Tibial nerve (tissue), 4 donors: ENCODE measurements around the gene PDZD8. TPM values are rescaled to one million over a fixed set of nuclear protein-coding genes. Genes with fewer than 3 reads are reported as not detected.

Experiments
- DNase-seq, 2 donors: peaks; one replicate each; pipeline ENCODE4 v3.0.0-alpha.2; 2019; ENCODE audit warnings: low spot score in 2 of 2
- H3K27ac ChIP-seq, 4 donors: fragments of 200-600 bp; sonication (generic) in 3 of 4; one replicate each; pipeline ENCODE4 v1.5.1; 2017 to 2019; ENCODE audit warnings: mild to moderate bottlenecking in 1 of 4
- H3K27me3 ChIP-seq, 2 donors: fragments of 200-600 bp; sonication (generic) in 1 of 2; one replicate each; pipeline versions ENCODE4 v1.5.1 to v1.6.0; 2017 to 2019
- H3K36me3 ChIP-seq, 3 donors: fragments of 200-600 bp; sonication (generic); one replicate each; pipeline ENCODE4 v1.5.1; 2018 to 2019
- H3K4me1 ChIP-seq, 4 donors: fragments of 200-600 bp; sonication (generic) in 3 of 4; one replicate each; pipeline ENCODE4 v1.5.1; 2017 to 2019
- H3K4me3 ChIP-seq, 4 donors: fragments of 200-600 bp; sonication (generic) in 3 of 4; one replicate each; pipeline ENCODE4 v1.5.1; 2017 to 2019; ENCODE audit warnings: mild to moderate bottlenecking in 1 of 4, moderate library complexity in 1 of 4
- H3K9me3 ChIP-seq, 4 donors: fragments of 200-600 bp; sonication (generic) in 3 of 4; one replicate each; pipeline ENCODE4 v1.5.1; 2017 to 2019
- EP300 ChIP-seq, 2 donors: sonication (generic); formaldehyde crosslinking; IDR thresholded peaks; one replicate each; pipeline ENCODE4 v1.6.1; 2017; ENCODE audit warnings: antibody characterized with exemption in 2 of 2, mild to moderate bottlenecking in 1 of 2
- POLR2A ChIP-seq, 2 donors: fragments of 450-650 bp; IDR thresholded peaks; one replicate each; pipeline ENCODE4 v1.6.1; 2017; ENCODE audit warnings: antibody characterized with exemption in 2 of 2, mild to moderate bottlenecking in 2 of 2, moderate library complexity in 2 of 2
- WGBS, 2 donors: methylation state at CpG; one replicate each; pipeline ENCODE4 v1.1.5; 2018; 5-methylcytosine and 5-hydroxymethylcytosine counted together
- total RNA-seq, 4 donors: library from RNA; depleted of rRNA; stranded (reverse); fragments of >200 nt; gene quantifications; one replicate each; pipeline ENCODE4 v1.1.0, GENCODE V29; 2016
- TF ChIP-seq, protein P1 (sequence below), 5 experiments: fragments of 200-600 bp in 3 of 5; fragments of 450-650 bp in 2 of 5; sonication (generic) in 3 of 5; IDR thresholded peaks; one replicate each; pipeline ENCODE4 v1.5.1; 2016 to 2019; ENCODE audit warnings: antibody characterized with exemption in 5 of 5, mild to moderate bottlenecking in 3 of 5, moderate library complexity in 2 of 5

The PDZD8 gene
- total RNA-seq, 4 donors from 2014 or later = 29.4 to 33.3 (median 31.7) TPM

DNA sequence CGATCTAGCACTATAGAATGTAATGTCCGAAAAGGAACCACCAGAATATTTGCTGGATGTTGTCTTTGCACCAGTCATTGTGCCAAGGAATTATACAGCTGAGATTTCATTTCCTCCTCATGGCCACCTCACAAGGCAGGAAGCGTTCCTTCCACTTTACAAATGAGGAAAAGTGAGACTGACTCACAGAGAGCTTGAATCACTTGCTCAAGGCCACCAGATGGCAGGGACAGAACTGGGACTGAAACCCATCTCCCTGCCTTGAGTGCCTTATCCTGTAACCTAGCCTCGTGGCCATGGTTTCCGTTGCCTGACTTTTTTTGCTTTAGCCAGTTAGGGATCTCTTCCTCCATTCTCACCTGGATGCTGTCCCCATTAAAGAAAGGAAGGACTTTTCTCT lies 44.7 kb upstream of the PDZD8 start:
- peaks cover 0 to 8% (median 0%) of the 10 kb centered on the region in 4 donors for H3K9me3 ChIP-seq
- H3K27ac ChIP-seq = no peak overlapping the region
- TF ChIP-seq POLR2A (IDR thresholded peaks at IDR 0.05) (no peak), EP300 (IDR thresholded peaks at IDR 0.05) (no peak)
- TF ChIP-seq, protein P1, sequence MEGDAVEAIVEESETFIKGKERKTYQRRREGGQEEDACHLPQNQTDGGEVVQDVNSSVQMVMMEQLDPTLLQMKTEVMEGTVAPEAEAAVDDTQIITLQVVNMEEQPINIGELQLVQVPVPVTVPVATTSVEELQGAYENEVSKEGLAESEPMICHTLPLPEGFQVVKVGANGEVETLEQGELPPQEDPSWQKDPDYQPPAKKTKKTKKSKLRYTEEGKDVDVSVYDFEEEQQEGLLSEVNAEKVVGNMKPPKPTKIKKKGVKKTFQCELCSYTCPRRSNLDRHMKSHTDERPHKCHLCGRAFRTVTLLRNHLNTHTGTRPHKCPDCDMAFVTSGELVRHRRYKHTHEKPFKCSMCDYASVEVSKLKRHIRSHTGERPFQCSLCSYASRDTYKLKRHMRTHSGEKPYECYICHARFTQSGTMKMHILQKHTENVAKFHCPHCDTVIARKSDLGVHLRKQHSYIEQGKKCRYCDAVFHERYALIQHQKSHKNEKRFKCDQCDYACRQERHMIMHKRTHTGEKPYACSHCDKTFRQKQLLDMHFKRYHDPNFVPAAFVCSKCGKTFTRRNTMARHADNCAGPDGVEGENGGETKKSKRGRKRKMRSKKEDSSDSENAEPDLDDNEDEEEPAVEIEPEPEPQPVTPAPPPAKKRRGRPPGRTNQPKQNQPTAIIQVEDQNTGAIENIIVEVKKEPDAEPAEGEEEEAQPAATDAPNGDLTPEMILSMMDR (IDR thresholded peaks at IDR 0.05) = no peak
- no peak overlapping the region for H3K4me3 ChIP-seq
- H3K36me3 ChIP-seq = no peaks in the 10 kb centered on the region
- 78 to 82% methylated on average over 5 of the region's 5 CpGs for WGBS, 2 donors
- H3K27me3 ChIP-seq = no peaks in the 10 kb centered on the region
- no peaks in the 10 kb centered on the region for H3K4me1 ChIP-seq
- no peak for DNase-seq

DNA sequence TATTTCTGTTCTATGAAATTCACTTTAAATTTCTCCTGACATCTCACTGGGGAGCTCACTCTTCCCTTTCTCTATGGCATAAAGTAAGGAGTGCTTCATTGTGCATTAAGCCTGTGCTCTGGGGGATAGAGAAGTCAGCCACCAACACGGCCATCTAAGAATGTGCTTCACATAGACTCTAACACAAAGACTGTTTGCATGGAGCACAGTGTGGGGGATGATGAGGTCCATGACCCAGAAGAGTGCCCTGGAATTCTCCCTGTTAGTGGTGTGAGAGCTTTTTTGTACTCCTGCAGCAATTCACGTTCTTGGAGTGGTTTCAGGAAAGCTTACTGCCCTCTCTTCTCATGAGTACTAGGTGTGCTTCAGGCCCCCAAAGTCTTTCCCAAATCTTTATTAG lies 43.9 kb upstream of the PDZD8 start:
- no peak for TF ChIP-seq POLR2A (IDR thresholded peaks at IDR 0.05)
- TF ChIP-seq, protein P1 (IDR thresholded peaks at IDR 0.05) = no peak
- TF ChIP-seq EP300 (IDR thresholded peaks at IDR 0.05) = no peak
- no peak for DNase-seq

DNA sequence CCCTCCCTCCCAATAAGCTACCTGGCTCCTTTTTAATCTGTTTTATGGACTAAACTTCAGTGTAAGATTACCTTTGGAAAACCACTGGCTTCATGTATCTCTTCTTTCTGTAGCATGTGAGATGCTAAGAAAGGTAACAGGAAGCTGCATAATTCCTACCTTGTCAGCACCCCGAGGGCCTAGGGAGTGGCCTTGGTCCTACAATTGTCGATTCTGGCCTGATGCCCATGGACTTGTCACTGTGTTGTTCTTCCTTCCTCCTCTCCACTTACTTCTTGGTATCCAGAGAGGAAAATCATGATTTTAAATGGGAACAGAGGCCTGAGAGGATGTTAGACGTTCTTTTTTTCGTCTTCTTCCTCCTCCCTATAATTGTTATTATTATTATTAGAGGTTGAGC lies 42.9 kb upstream of the PDZD8 start:
- no peak for DNase-seq
- no peak for TF ChIP-seq EP300 (IDR thresholded peaks at IDR 0.05)
- TF ChIP-seq, protein P1 (IDR thresholded peaks at IDR 0.05) = no peak
- no peaks in the 10 kb centered on the region for H3K36me3 ChIP-seq
- peaks cover 0 to 8% (median 0%) of the 10 kb centered on the region in 4 donors for H3K9me3 ChIP-seq
- H3K27me3 ChIP-seq = no peaks in the 10 kb centered on the region
- no peak overlapping the region for H3K4me3 ChIP-seq
- 68 to 80% methylated on average over 4 of the region's 4 CpGs for WGBS, 2 donors
- H3K4me1 ChIP-seq = no peaks in the 10 kb centered on the region
- no peak overlapping the region for H3K27ac ChIP-seq

More for the DNA sequence above, 43.9 kb upstream of the PDZD8 start:
- Histone ChIP-seq H3K4me1 (no peaks in the 10 kb centered on the region), H3K36me3 (no peaks in the 10 kb centered on the region), H3K9me3 (peaks cover 0 to 8% (median 0%) of the 10 kb centered on the region in 4 donors), H3K27me3 (no peaks in the 10 kb centered on the region), H3K27ac (no peak overlapping the region), H3K4me3 (no peak overlapping the region)
- 36 to 51% methylated on average over 2 of the region's 2 CpGs for WGBS, 2 donors

DNA sequence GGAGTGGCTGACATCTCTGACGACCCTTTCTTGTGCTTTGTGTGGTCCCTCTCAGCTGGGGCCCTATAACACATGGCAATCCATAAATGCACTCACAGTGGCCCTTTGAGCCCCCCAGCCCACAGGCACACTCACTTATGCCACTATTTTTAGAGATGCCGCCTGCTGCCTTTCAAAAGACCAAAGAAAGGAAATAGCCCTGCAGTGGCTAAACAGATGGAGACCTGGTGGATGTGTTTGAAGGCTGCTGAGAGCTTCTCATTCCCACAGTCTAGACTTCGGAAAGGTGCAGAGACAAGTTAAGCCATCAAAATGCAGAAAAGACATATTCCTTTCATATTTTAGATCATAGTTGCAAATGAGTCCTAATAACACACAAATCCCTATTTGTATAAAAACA lies 42.0 kb upstream of the PDZD8 start:
- Histone ChIP-seq H3K27me3 (no peaks in the 10 kb centered on the region), H3K4me1 (no peaks in the 10 kb centered on the region), H3K36me3 (no peaks in the 10 kb centered on the region), H3K9me3 (peaks cover 0 to 8% (median 0%) of the 10 kb centered on the region in 4 donors), H3K27ac (no peak overlapping the region), H3K4me3 (no peak overlapping the region)
- WGBS, 2 donors = 40 to 44% methylated on average over 3 of the region's 3 CpGs
- no peak for TF ChIP-seq EP300 (IDR thresholded peaks at IDR 0.05)
- TF ChIP-seq, protein P1 (IDR thresholded peaks at IDR 0.05) = no peak
- TF ChIP-seq POLR2A (IDR thresholded peaks at IDR 0.05) = no peak
- DNase-seq = no peak

DNA sequence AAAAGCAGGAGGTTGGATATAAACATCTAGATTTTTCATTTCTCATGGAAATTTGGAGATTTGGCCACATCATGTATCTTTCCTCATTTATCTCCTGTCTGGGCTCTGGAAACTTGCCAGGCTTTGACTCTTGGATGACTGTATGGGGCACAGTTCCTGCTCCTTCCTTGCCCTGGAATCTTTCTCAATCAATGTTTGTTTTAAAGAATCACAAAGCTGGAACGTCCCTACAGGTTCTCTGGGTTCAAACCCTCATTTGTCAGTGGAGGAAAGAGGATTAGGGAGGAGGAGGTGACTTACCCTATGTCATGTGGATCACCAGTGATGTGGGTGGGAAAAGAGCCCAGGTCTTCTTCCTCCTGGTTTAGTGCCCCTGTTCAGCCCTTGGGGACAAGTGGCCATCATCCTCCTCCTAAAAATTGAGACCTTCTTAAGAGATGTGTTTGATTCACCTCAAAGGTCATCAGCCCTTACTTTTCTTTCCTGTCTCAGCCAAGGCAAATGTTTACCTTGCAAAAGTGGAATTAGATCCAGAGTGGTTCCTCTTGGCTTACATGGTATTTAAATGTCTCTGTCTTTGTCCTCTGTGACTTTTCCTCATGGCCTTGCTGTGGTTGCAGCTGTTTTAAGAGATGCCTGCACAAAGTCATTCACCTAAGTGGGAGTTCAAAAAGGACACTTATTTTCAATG lies 38.8 kb upstream of the PDZD8 start:
- Histone ChIP-seq H3K4me1 (no peaks in the 10 kb centered on the region), H3K27me3 (no peaks in the 10 kb centered on the region), H3K4me3 (no peak overlapping the region), H3K27ac (no peak overlapping the region), H3K9me3 (no peaks in the 10 kb centered on the region), H3K36me3 (no peaks in the 10 kb centered on the region)
- TF ChIP-seq, protein P1 (IDR thresholded peaks at IDR 0.05) = no peak
- TF ChIP-seq POLR2A (IDR thresholded peaks at IDR 0.05) (no peak), EP300 (IDR thresholded peaks at IDR 0.05) (no peak)
- WGBS, 2 donors = 5 to 15% methylated on average over 1 of the region's 1 CpG
- no peak for DNase-seq
